SHP77 (cell line): ENCODE measurements around the gene SETD5.

Experiments
- DNase-seq, 2 experiments: peaks; one replicate each; lab custom pipeline; 2025; lab: John Stamatoyannopoulos, UW

The SETD5 gene

DNA sequence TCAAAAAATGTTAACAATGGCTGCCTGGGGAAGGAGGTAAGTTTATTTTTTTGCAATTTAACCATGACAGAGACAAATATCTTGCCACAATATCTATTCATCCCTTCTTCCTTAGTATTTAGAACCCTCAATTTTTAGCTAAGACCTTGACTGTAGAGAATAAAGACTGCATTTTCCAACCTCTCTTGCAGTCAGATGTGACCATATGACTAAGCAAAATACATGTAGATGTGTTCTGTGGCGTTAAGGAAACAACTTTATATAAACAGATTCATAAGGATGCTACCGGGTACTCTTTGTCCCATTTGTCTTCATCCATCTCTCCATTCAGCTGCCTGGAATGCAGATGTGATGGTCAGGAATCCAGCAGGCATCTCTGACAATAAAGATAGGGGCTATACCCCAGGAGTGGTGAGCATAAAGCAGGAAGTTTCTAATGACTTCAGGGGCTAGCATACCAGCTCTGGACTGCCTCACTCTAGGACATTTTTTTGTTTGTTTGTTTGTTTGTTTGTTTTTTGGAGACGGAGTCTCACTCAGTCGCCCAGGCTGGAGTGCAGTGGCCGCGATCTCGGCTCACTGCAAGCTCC is 115.1 kb downstream of the SETD5 start:
- DNase-seq, result no peak

DNA sequence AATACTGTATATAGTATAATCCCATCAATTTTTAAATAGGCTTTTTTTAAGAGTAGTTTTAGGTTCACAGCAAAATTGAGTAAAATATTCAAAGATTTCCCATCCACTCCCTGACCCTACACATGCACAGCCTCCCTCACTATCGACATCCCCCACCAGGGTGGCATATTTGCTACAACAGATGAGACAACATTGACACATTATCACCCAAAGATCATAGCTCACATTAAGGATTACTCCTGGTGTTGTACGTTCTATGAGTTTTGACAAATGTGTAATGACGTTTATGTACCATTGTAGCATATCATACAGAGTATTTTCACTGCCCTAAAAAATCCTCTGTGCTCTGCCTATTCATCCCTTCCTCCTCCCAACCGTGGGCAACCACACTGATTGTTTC is 116.9 kb downstream of the SETD5 start:
- no peak for DNase-seq

- no peak for DNase-seq
Observed at GRCh38 chr3:9514956-9515355, 117.5 kb downstream of the SETD5 start.

DNA sequence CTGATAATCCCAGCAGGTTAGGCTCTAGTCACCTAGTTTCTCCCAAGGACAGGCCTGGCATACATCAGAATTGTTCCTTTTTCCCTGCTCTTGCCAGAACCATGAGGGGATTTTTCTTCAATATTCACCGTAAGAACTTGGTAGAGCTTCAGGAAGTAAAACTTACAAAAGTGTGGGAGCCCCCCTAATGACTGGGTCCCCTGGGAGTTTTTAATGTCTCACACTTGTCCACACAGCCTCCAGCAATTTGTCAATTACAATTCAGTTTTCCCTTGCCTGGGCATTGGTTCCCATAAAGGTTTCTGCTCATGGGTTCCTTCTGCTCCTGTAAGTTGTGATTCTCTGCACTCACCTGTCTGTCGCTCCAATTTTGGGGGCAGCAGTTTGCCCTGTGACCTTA is 127.7 kb downstream of the SETD5 start:
- no peak for DNase-seq
